ENCODE data around the gene OLA1. TPM values are rescaled to one million over a fixed set of nuclear protein-coding genes. Genes with fewer than 3 reads are reported as not detected.

The OLA1 gene
- total and polyA plus RNA-seq, 2 experiments from 2014 or later: 94.0 to 150 TPM

DNA sequence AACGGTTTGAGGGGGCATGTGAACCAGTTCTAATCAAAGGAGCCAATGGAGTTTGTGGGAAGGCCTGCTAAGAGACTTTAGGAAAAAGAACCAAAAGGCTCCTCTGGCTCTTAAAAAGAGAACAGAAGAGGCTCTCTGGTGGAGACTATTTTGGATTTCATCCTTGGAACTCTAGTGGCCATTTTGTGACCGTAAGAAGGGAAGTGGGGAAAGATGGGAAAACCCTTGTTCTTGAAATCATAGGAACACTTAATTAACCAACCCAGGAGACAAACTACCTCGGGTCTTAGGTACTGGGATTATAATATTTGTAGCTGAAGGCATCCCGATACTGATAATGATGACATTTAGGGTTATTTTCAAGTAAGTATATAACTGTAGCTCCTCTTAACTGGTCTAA is 157.9 kb downstream of the OLA1 start:
- no peak for DNase-seq (ENCODE audit: low read depth in 1 of 2, low spot score in 1 of 2)
- H3K4me1 ChIP-seq (ENCODE audit: low read depth): no peaks in the 10 kb centered on the region
- H3K27ac ChIP-seq: no peak overlapping the region
- H3K9me3 ChIP-seq (ENCODE audit: low read depth): no peaks in the 10 kb centered on the region
- no peaks in the 10 kb centered on the region for H3K27me3 ChIP-seq
- H3K4me3 ChIP-seq: no peak overlapping the region
- no peaks in the 10 kb centered on the region for H3K36me3 ChIP-seq
- TF ChIP-seq, protein P1, sequence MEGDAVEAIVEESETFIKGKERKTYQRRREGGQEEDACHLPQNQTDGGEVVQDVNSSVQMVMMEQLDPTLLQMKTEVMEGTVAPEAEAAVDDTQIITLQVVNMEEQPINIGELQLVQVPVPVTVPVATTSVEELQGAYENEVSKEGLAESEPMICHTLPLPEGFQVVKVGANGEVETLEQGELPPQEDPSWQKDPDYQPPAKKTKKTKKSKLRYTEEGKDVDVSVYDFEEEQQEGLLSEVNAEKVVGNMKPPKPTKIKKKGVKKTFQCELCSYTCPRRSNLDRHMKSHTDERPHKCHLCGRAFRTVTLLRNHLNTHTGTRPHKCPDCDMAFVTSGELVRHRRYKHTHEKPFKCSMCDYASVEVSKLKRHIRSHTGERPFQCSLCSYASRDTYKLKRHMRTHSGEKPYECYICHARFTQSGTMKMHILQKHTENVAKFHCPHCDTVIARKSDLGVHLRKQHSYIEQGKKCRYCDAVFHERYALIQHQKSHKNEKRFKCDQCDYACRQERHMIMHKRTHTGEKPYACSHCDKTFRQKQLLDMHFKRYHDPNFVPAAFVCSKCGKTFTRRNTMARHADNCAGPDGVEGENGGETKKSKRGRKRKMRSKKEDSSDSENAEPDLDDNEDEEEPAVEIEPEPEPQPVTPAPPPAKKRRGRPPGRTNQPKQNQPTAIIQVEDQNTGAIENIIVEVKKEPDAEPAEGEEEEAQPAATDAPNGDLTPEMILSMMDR (IDR thresholded peaks at IDR 0.05; ENCODE audit: low read depth, low read length): no peak

DNA sequence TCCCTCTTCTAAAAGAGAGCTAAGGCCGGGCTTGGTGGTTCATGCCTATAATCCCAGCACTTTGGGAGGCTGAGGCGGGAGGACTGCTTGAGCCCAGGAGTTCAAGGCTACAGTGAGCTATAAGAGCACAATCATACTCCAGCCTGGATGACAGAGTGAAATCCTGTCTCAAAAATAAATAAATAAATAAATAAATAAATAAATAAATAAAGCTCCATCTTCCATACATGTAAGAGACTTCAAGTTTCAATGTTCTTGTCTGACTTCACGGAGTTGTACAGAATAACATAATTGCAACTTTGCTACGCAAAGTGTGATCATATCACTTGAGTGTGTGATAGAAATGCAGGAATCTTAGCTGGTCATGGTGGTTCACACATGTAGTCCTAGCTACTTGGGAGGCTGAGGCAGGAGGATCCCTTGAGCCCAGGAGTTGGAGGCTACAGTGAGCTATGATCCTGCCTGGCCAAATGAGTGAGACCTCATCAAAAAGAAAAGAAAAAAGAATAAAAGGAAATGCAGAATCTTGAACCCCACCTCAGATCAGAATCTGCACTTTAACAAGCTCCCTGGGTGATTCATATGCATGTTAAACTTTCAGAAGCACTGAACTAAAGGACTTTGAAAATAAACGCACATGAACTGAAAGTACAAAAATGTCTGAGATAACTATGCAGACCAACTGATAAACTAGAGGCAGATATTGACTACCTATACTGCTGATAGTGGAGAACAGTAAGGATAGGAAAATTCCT is 159.4 kb downstream of the OLA1 start:
- DNase-seq (ENCODE audit: low read depth in 1 of 2, low spot score in 1 of 2): no peak
- TF ChIP-seq, protein P1 (IDR thresholded peaks at IDR 0.05; ENCODE audit: low read depth, low read length): no peak
- Histone ChIP-seq H3K27me3 (no peaks in the 10 kb centered on the region), H3K27ac (no peak overlapping the region), H3K4me3 (no peak overlapping the region), H3K4me1 (ENCODE audit: low read depth) (no peaks in the 10 kb centered on the region), H3K36me3 (no peaks in the 10 kb centered on the region), H3K9me3 (ENCODE audit: low read depth) (no peaks in the 10 kb centered on the region)

DNA sequence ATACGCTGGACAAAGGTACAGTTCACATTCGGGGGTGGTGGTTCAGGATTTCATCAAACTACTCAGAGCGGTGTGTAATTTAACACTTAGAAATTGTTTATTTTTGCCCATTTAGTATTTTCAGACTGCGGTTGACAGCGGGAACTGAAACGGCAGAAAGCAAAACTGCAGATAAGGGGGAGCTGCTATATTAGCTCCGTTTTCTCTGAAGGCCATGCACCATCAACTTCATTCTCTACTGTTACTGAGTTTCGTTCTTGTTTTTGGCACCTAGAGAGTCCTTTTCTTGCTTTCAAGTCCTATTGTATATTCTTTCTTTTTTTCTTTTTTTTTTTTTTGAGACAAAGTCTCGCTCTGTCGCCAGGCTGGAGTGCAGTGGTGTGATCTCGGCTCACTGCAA is 161.6 kb downstream of the OLA1 start:
- H3K9me3 ChIP-seq (ENCODE audit: low read depth): no peaks in the 10 kb centered on the region
- no peak for DNase-seq (ENCODE audit: low read depth in 1 of 2, low spot score in 1 of 2)
- TF ChIP-seq, protein P1 (IDR thresholded peaks at IDR 0.05; ENCODE audit: low read depth, low read length): no peak
- no peak overlapping the region for H3K4me3 ChIP-seq
- no peaks in the 10 kb centered on the region for H3K4me1 ChIP-seq (ENCODE audit: low read depth)
- no peaks in the 10 kb centered on the region for H3K36me3 ChIP-seq
- H3K27ac ChIP-seq: no peak overlapping the region
- no peaks in the 10 kb centered on the region for H3K27me3 ChIP-seq

DNA sequence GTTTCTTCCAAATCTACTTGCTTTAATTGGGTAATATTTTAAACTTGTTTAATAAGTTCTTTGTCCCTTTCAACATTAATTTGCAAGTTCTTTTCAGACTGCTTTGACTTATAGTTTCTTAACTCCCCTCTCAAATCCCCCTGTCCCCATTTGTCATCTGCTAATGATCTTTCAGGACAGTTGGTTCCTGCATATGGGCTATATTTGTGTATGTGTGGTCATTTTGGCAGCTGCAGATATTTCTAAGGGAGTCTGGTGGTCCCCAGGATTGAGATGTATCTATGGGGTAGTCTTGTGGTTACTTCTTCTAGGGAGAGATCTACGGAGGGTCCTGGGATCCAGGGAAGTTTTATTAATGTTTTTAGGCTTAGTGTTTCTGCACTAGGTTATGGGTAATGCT is 162.6 kb downstream of the OLA1 start:
- Histone ChIP-seq H3K4me1 (ENCODE audit: low read depth) (no peaks in the 10 kb centered on the region), H3K36me3 (no peaks in the 10 kb centered on the region), H3K27ac (no peak overlapping the region)

DNA sequence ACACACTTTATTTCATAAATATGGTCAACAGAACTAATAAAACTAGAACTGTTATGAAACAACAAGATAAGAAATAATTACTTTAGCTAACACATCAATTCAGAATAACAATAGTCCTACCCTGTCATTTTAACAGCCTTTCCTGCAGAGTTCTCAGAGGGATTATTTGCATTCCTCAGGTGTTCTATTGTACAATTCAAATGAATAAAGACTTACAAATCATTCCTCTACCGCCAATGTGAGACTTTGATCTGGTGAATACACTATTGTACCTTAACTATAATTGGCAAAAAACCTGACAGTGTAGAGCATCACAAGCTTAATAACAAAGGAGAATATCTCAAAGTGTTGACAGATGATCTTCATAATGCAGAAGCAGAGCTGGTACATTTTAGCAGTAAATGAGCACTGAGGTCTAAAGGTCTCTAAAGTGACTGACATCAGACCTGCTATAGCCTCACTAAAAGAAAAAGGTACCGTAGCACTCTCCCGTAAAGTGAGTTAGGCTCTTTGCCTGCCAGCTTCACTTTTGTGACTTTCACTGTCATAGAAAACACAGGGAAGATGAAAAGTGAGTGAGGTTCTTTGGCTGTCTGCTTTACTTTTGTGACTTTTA is 164.4 kb downstream of the OLA1 start:
- Histone ChIP-seq H3K9me3 (ENCODE audit: low read depth) (no peaks in the 10 kb centered on the region), H3K4me3 (no peak overlapping the region), H3K36me3 (no peaks in the 10 kb centered on the region), H3K27me3 (no peaks in the 10 kb centered on the region), H3K4me1 (ENCODE audit: low read depth) (no peaks in the 10 kb centered on the region), H3K27ac (no peak overlapping the region)
- no peak for DNase-seq (ENCODE audit: low read depth in 1 of 2, low spot score in 1 of 2)
- TF ChIP-seq, protein P1 (IDR thresholded peaks at IDR 0.05; ENCODE audit: low read depth, low read length): no peak

More for the DNA sequence above, 162.6 kb downstream of the OLA1 start:
- DNase-seq (ENCODE audit: low read depth in 1 of 2, low spot score in 1 of 2): no peak
- TF ChIP-seq, protein P1 (IDR thresholded peaks at IDR 0.05; ENCODE audit: low read depth, low read length): no peak
- Histone ChIP-seq H3K27me3 (no peaks in the 10 kb centered on the region), H3K9me3 (ENCODE audit: low read depth) (no peaks in the 10 kb centered on the region), H3K4me3 (no peak overlapping the region)

Data from cardiac muscle cell (in vitro differentiated cells and primary cell).